Right cardiac atrium (tissue), 5 donors: ENCODE results near the gene NTN5. TPM values are rescaled to one million over a fixed set of nuclear protein-coding genes. Genes with fewer than 3 reads are reported as not detected.

Experiments
- ATAC-seq, 2 donors: fragments of 200-7000 bp; cut with Tn5 transposase; one replicate each; pipeline versions ENCODE4 v1.8.0 to v1.9.1; 2020; ENCODE audit warnings: moderate library complexity in 2 of 2, mild to moderate bottlenecking in 1 of 2
- DNase-seq, 3 donors: peaks; one replicate each; pipeline ENCODE4 v3.0.0-alpha.2; 2020
- H3K27ac ChIP-seq: one replicate; pipeline ENCODE4 v1.5.1; 2013; ENCODE audit warnings: mild to moderate bottlenecking, low read length, control low read depth, moderate library complexity
- H3K27me3 ChIP-seq: one replicate; pipeline ENCODE4 v1.6.1; 2013; ENCODE audit not compliant: control insufficient read depth, insufficient read depth
- H3K4me1 ChIP-seq: one replicate; pipeline ENCODE4 v1.6.1; 2013; ENCODE audit warnings: low read length; ENCODE audit not compliant: control insufficient read depth, insufficient read depth
- H3K4me3 ChIP-seq: one replicate; pipeline ENCODE4 v1.5.1; 2013; ENCODE audit warnings: low read length, control low read depth
- H3K9me3 ChIP-seq: one replicate; pipeline ENCODE4 v1.6.1; 2013; ENCODE audit warnings: low read length; ENCODE audit not compliant: control insufficient read depth
- WGBS: extraction: QIAGEN DNeasy Blood & Tissue Kit; methylation state at CpG from one replicate; pipeline ENCODE4 v1.1.7; 2013; 5-methylcytosine and 5-hydroxymethylcytosine counted together
- intact Hi-C, 4 donors: fragments of 100-400 bp; cut with DNase I; formaldehyde crosslinking; loops; one replicate each; pipeline versions ENCODE4 v1.11.0 to v1.14.0; 2022 to 2023
- polyA plus RNA-seq: library from polyadenylated mRNA; stranded (reverse); fragments of 200-250 nt; gene quantifications from one replicate; pipeline ENCODE4 v1.2.3, GENCODE V29; 2013
- total RNA-seq, 4 donors: library from RNA; stranded (reverse); fragmentation: NEBNext Ultra II Directional; extraction: Animal tissue kit (Norgen Biotek cat#: 25700); gene quantifications; one replicate each; pipeline ENCODE4 v1.2.1, GENCODE V29; 2021
- donor health status: healthy with polysubstance abuse.
- donor health status: DM: no; HTN: yes; CAD: no.
- donor health status: DM: no; HTN: no; CAD: no.
- donor health status: DM: no; HTN: yes; CAD: no; lungs with severe emphysema.
- donor health status: DM: yes; HTN: yes; CAD: no.

The NTN5 gene
- total and polyA plus RNA-seq, 5 donors: 0.14 to 0.94 (median 0.43) TPM

- no peak overlapping the region for H3K4me3 ChIP-seq
- intact Hi-C loops: no loop called here
- DNase-seq (no peak), ATAC-seq (no peak)
- H3K27me3 ChIP-seq: no peaks in the 10 kb centered on the region
- H3K27ac ChIP-seq: no peak overlapping the region
- H3K4me1 ChIP-seq: peaks cover 5% of the 10 kb centered on the region
- no peaks in the 10 kb centered on the region for H3K9me3 ChIP-seq
- WGBS: 83% methylated on average over 16 of the region's 16 CpGs
Measured at GRCh38 chr19:48616041-48616436, 56.8 kb downstream of the NTN5 start.

- H3K9me3 ChIP-seq: no peaks in the 10 kb centered on the region
- no peak overlapping the region for H3K4me3 ChIP-seq
- no peak for ATAC-seq
- intact Hi-C loops: no loop called here
- WGBS: 64% methylated on average over 19 of the region's 19 CpGs
- H3K27ac ChIP-seq: no peak overlapping the region
- no peaks in the 10 kb centered on the region for H3K27me3 ChIP-seq
- no peak for DNase-seq
- peaks cover 5% of the 10 kb centered on the region for H3K4me1 ChIP-seq
Measured at GRCh38 chr19:48615231-48616040, 57.4 kb downstream of the NTN5 start.

- Histone ChIP-seq H3K27ac (peak within 1 kb of the TSS; percentile 25), H3K4me1 (peaks cover 5% of the 10 kb centered on the region), H3K9me3 (no peaks in the 10 kb centered on the region), H3K4me3 (no peak within 1 kb of the TSS), H3K27me3 (no peaks in the 10 kb centered on the region)
- WGBS: 56% methylated on average over 31 of the region's 31 CpGs
- DNase-seq (no peak), ATAC-seq (no peak)
- intact Hi-C loops: no loop called here
Measured at GRCh38 chr19:48614436-48615230, 58.2 kb downstream of the NTN5 start, which contains the start of gene FAM83E. Gene FAM83E, minus strand, starts transcription at chr19:48615076. Its CDS starts 1,704 bp downstream, at chr19:48613372.

- DNase-seq (no peak), ATAC-seq (no peak)
- peak overlapping the region; percentile 25 for H3K27ac ChIP-seq
- H3K4me1 ChIP-seq: peaks cover 5% of the 10 kb centered on the region
- H3K4me3 ChIP-seq: no peak overlapping the region
- WGBS: 46% methylated on average over 13 of the region's 13 CpGs
- intact Hi-C loops: no loop called here
- no peaks in the 10 kb centered on the region for H3K27me3 ChIP-seq
- no peaks in the 10 kb centered on the region for H3K9me3 ChIP-seq
Measured at GRCh38 chr19:48613852-48614435, 58.9 kb downstream of the NTN5 start.

- ATAC-seq: peak in 1 of 2 donors; percentile 32
- intact Hi-C loops: no loop called here
Measured at GRCh38 chr19:48613024-48613851, 59.6 kb downstream of the NTN5 start.

GRCh38 chr19:48611872-48612271 lies 60.9 kb downstream of the NTN5 start:
- no peaks in the 10 kb centered on the region for H3K27me3 ChIP-seq
- H3K27ac ChIP-seq: no peak overlapping the region
- ATAC-seq: no peak
- peak in 1 of 3 donors; percentile 24 for DNase-seq
- no peaks in the 10 kb centered on the region for H3K9me3 ChIP-seq
- WGBS: 89% methylated on average over 14 of the region's 14 CpGs
- no peaks in the 10 kb centered on the region for H3K4me1 ChIP-seq
- intact Hi-C loops: no loop called here
- no peak overlapping the region for H3K4me3 ChIP-seq

More at GRCh38 chr19:48613024-48613851, 59.6 kb downstream of the NTN5 start:
- Histone ChIP-seq H3K4me1 (peaks cover 5% of the 10 kb centered on the region), H3K27me3 (no peaks in the 10 kb centered on the region), H3K4me3 (no peak overlapping the region), H3K9me3 (no peaks in the 10 kb centered on the region), H3K27ac (no peak overlapping the region)
- DNase-seq: peak in 2 of 3 donors; percentile 69 to 74
- WGBS: 78% methylated on average over 39 of the region's 39 CpGs

Other genes starting within 250 kb of the NTN5 start
- 10 to 100 TPM; 16.0 to 20.4 (median 17.3) TPM for gene GRWD1, start 227.0 kb downstream of the NTN5 start, total RNA-seq
- 7.2 TPM for gene GRWD1, start 227.0 kb downstream of the NTN5 start, polyA plus RNA-seq
- under 1 TPM; 0.20 to 0.75 (median 0.23) TPM for gene KCNJ14, start 217.4 kb downstream of the NTN5 start, total RNA-seq
- gene KCNJ14, start 217.4 kb downstream of the NTN5 start, polyA plus RNA-seq: 0.16 TPM
- 10 to 100 TPM; 26.0 to 35.0 (median 29.2) TPM for gene CYTH2, start 203.6 kb downstream of the NTN5 start, total RNA-seq
- gene CYTH2, start 203.6 kb downstream of the NTN5 start, polyA plus RNA-seq: 27.4 TPM
- 1 to 10 TPM; 3.1 to 7.2 (median 5.5) TPM for gene LMTK3, start 161.2 kb downstream of the NTN5 start, total RNA-seq
- gene LMTK3, start 161.2 kb downstream of the NTN5 start, polyA plus RNA-seq: 2.9 TPM
- gene SULT2B1, start 120.8 kb downstream of the NTN5 start, total RNA-seq: under 1 TPM in 2 of 4 donors, not detected in 2; 0.25 to 0.76 TPM
- gene SULT2B1, start 120.8 kb downstream of the NTN5 start, polyA plus RNA-seq: 0.14 TPM
- gene SPACA4, start 66.3 kb downstream of the NTN5 start, total RNA-seq: not detected
- not detected for gene SPACA4, start 66.3 kb downstream of the NTN5 start, polyA plus RNA-seq
- gene FAM83E, start 57.9 kb downstream of the NTN5 start, total RNA-seq: under 1 TPM in 1 of 4 donors, not detected in 3; 0.33 TPM
- 0.20 TPM for gene FAM83E, start 57.9 kb downstream of the NTN5 start, polyA plus RNA-seq
- 100 to 1,000 TPM; 606 to 773 (median 699) TPM for gene RPL18, start 53.8 kb downstream of the NTN5 start, total RNA-seq
- gene RPL18, start 53.8 kb downstream of the NTN5 start, polyA plus RNA-seq: 965 TPM
- gene SPHK2, start 53.5 kb downstream of the NTN5 start, total RNA-seq: 10 to 100 TPM in 3 of 4 donors, 1 to 10 TPM in 1; 7.3 to 12.7 (median 11.7) TPM
- gene SPHK2, start 53.5 kb downstream of the NTN5 start, polyA plus RNA-seq: 11.0 TPM
- gene DBP, start 35.6 kb downstream of the NTN5 start, total RNA-seq: 10 to 100 TPM in 3 of 4 donors, 1 to 10 TPM in 1; 2.8 to 16.9 (median 14.7) TPM
- 9.5 TPM for gene DBP, start 35.6 kb downstream of the NTN5 start, polyA plus RNA-seq
- 10 to 100 TPM in 3 of 4 donors, 1 to 10 TPM in 1; 8.6 to 16.5 (median 13.2) TPM for gene CA11, start 26.8 kb downstream of the NTN5 start, total RNA-seq
- gene CA11, start 26.8 kb downstream of the NTN5 start, polyA plus RNA-seq: 16.6 TPM
- not detected for gene FUT2, start 23.0 kb upstream of the NTN5 start, total RNA-seq
- gene FUT2, start 23.0 kb upstream of the NTN5 start, polyA plus RNA-seq: 0.09 TPM
- gene MAMSTR, start 46.7 kb upstream of the NTN5 start, total RNA-seq: 1 to 10 TPM; 1.6 to 5.7 (median 3.5) TPM
- gene MAMSTR, start 46.7 kb upstream of the NTN5 start, polyA plus RNA-seq: 4.0 TPM
- gene RASIP1, start 67.6 kb upstream of the NTN5 start, total RNA-seq: 10 to 100 TPM; 13.8 to 19.6 (median 17.5) TPM
- gene RASIP1, start 67.6 kb upstream of the NTN5 start, polyA plus RNA-seq: 20.4 TPM
- under 1 TPM; 0.18 to 0.54 (median 0.38) TPM for gene IZUMO1, start 73.9 kb upstream of the NTN5 start, total RNA-seq
- 0.34 TPM for gene IZUMO1, start 73.9 kb upstream of the NTN5 start, polyA plus RNA-seq
- gene FUT1, start 79.6 kb upstream of the NTN5 start, total RNA-seq: 1 to 10 TPM; 2.2 to 4.0 (median 2.6) TPM
- gene FUT1, start 79.6 kb upstream of the NTN5 start, polyA plus RNA-seq: 3.0 TPM
- gene FGF21, start 82.5 kb upstream of the NTN5 start, total RNA-seq: not detected
- not detected for gene FGF21, start 82.5 kb upstream of the NTN5 start, polyA plus RNA-seq
- gene BCAT2, start 138.0 kb upstream of the NTN5 start, total RNA-seq: 10 to 100 TPM; 24.6 to 46.7 (median 37.9) TPM
- 39.7 TPM for gene BCAT2, start 138.0 kb upstream of the NTN5 start, polyA plus RNA-seq
- gene HSD17B14, start 163.5 kb upstream of the NTN5 start, total RNA-seq: 1 to 10 TPM; 4.0 to 7.6 (median 5.5) TPM
- 4.0 TPM for gene HSD17B14, start 163.5 kb upstream of the NTN5 start, polyA plus RNA-seq
- gene PLEKHA4, start 195.6 kb upstream of the NTN5 start, total RNA-seq: 10 to 100 TPM; 37.4 to 50.2 (median 44.0) TPM
- gene PLEKHA4, start 195.6 kb upstream of the NTN5 start, polyA plus RNA-seq: 32.0 TPM
- 10 to 100 TPM; 60.8 to 80.2 (median 70.9) TPM for gene PPP1R15A, start 199.4 kb upstream of the NTN5 start, total RNA-seq
- gene PPP1R15A, start 199.4 kb upstream of the NTN5 start, polyA plus RNA-seq: 156 TPM
- gene TULP2, start 225.7 kb upstream of the NTN5 start, total RNA-seq: 1 to 10 TPM in 1 of 4 donors, under 1 TPM in 2, not detected in 1; 0.40 to 1.4 (median 0.46) TPM
- gene TULP2, start 225.7 kb upstream of the NTN5 start, polyA plus RNA-seq: 0.07 TPM
- 100 to 1,000 TPM; 275 to 327 (median 307) TPM for gene NUCB1, start 227.3 kb upstream of the NTN5 start, total RNA-seq
- gene NUCB1, start 227.3 kb upstream of the NTN5 start, polyA plus RNA-seq: 213 TPM